DMS79 treated with DMSO at 0.1 percent for 48 hours (cell line): ENCODE data around the gene PDXK.
A peak's percentile ranks its signal among the peaks of the same experiment; 100 is the strongest.

Source experiments
- DNase-seq: peaks from one replicate; lab custom pipeline; 2025; lab: John Stamatoyannopoulos, UW

Gene PDXK

GRCh38 chr21:43723648-43724047, 4.7 kb downstream of the PDXK start:
- DNase-seq, result no peak

- no peak for DNase-seq
These were observed 8.0 kb downstream of the PDXK start for GRCh38 chr21:43726686-43727518.

GRCh38 chr21:43727519-43728153, 8.7 kb downstream of the PDXK start:
- no peak for DNase-seq

GRCh38 chr21:43728154-43728466, 9.2 kb downstream of the PDXK start:
- no peak for DNase-seq

GRCh38 chr21:43728467-43729390, 9.8 kb downstream of the PDXK start:
- DNase-seq, result peak; percentile 61

- no peak for DNase-seq
These were observed 12.5 kb downstream of the PDXK start for GRCh38 chr21:43731476-43731875.

GRCh38 chr21:43731891-43732711, 13.2 kb downstream of the PDXK start:
- no peak for DNase-seq

- DNase-seq, result no peak
These were observed 14.1 kb downstream of the PDXK start for GRCh38 chr21:43733060-43733459.

- no peak for DNase-seq
These were observed 14.7 kb downstream of the PDXK start for GRCh38 chr21:43733529-43734071.

GRCh38 chr21:43734131-43734927, 15.4 kb downstream of the PDXK start:
- no peak for DNase-seq

- no peak for DNase-seq
These were observed 15.9 kb downstream of the PDXK start for GRCh38 chr21:43734928-43735229.

GRCh38 chr21:43735236-43736091, 16.5 kb downstream of the PDXK start:
- DNase-seq, result no peak

- no peak for DNase-seq
These were observed 17.4 kb downstream of the PDXK start for GRCh38 chr21:43736224-43736883.

- no peak for DNase-seq
These were observed 18.4 kb downstream of the PDXK start for GRCh38 chr21:43737158-43737950.

GRCh38 chr21:43739621-43740435, 20.9 kb downstream of the PDXK start:
- DNase-seq, result no peak

GRCh38 chr21:43740497-43741156, 21.7 kb downstream of the PDXK start:
- DNase-seq, result no peak
